ENCODE results near the gene GPR17.

The GPR17 gene

GRCh38 chr2:127690696-127691095 is 44.7 kb downstream of the GPR17 start:
- DNase-seq, result no peak
- TF ChIP-seq POLR2A (IDR thresholded peaks at IDR 0.05; ENCODE audit: low read length), result no peak
- no peak for TF ChIP-seq GATA1 (IDR thresholded peaks at IDR 0.05; ENCODE audit: low read depth, low read length)

GRCh38 chr2:127694986-127695385 is 49.0 kb downstream of the GPR17 start:
- TF ChIP-seq POLR2A (IDR thresholded peaks at IDR 0.05; ENCODE audit: low read length) (no peak), GATA1 (IDR thresholded peaks at IDR 0.05; ENCODE audit: low read depth, low read length) (no peak)
- no peak for DNase-seq

GRCh38 chr2:127695491-127696472 is 49.8 kb downstream of the GPR17 start:
- DNase-seq, result peak; percentile 69 to 70
- TF ChIP-seq GATA1 (IDR thresholded peaks at IDR 0.05; ENCODE audit: low read depth, low read length) (no peak), POLR2A (IDR thresholded peaks at IDR 0.05; ENCODE audit: low read length) (no peak)

GRCh38 chr2:127697482-127698180 is 51.7 kb downstream of the GPR17 start:
- DNase-seq, result no peak

GRCh38 chr2:127698553-127699355 is 52.8 kb downstream of the GPR17 start:
- TF ChIP-seq POLR2A (IDR thresholded peaks at IDR 0.05; ENCODE audit: low read length) (no peak), GATA1 (IDR thresholded peaks at IDR 0.05; ENCODE audit: low read depth, low read length) (no peak)

More at GRCh38 chr2:127697482-127698180, 51.7 kb downstream of the GPR17 start:
- TF ChIP-seq POLR2A (IDR thresholded peaks at IDR 0.05; ENCODE audit: low read length), result no peak
- no peak for TF ChIP-seq GATA1 (IDR thresholded peaks at IDR 0.05; ENCODE audit: low read depth, low read length)

GRCh38 chr2:127700527-127701192 is 54.7 kb downstream of the GPR17 start:
- DNase-seq, result peak; percentile 71 to 78
- no peak for TF ChIP-seq POLR2A (IDR thresholded peaks at IDR 0.05; ENCODE audit: low read length)
- no peak for TF ChIP-seq GATA1 (IDR thresholded peaks at IDR 0.05; ENCODE audit: low read depth, low read length)

More at GRCh38 chr2:127698553-127699355, 52.8 kb downstream of the GPR17 start:
- no peak for DNase-seq

GRCh38 chr2:127701193-127701650 is 55.3 kb downstream of the GPR17 start, which contains the start of gene SFT2D3:
TSS of gene SFT2D3 (plus strand) at chr2:127701497. CDS start at chr2:127701529, 32 bp downstream.
- TF ChIP-seq POLR2A (IDR thresholded peaks at IDR 0.05; ENCODE audit: low read length) (peak; percentile 99), GATA1 (IDR thresholded peaks at IDR 0.05; ENCODE audit: low read depth, low read length) (no peak)
- DNase-seq, result peak; percentile 95 to 96

- DNase-seq, result peak; percentile 88 to 90
- TF ChIP-seq GATA1 (IDR thresholded peaks at IDR 0.05; ENCODE audit: low read depth, low read length), result no peak
- peak; percentile 73 for TF ChIP-seq POLR2A (IDR thresholded peaks at IDR 0.05; ENCODE audit: low read length)
These were observed 55.9 kb downstream of the GPR17 start for GRCh38 chr2:127701651-127702394.

Measured in erythroblast (primary cell).